ENCODE results near the gene MYO5A.

The MYO5A gene

GRCh38 chr15:52362497-52362896 lies 166.2 kb downstream of the MYO5A start:
- DNase-seq (ENCODE audit: low read depth in 2 of 2), result no peak

- DNase-seq (ENCODE audit: low read depth in 2 of 2), result no peak
Measured at GRCh38 chr15:52361975-52362494, 166.6 kb downstream of the MYO5A start.

- no peak for DNase-seq (ENCODE audit: low read depth in 2 of 2)
Measured at GRCh38 chr15:52361494-52361893, 167.2 kb downstream of the MYO5A start.

GRCh38 chr15:52360229-52361203 lies 168.2 kb downstream of the MYO5A start:
- no peak for DNase-seq (ENCODE audit: low read depth in 2 of 2)

- no peak for DNase-seq (ENCODE audit: low read depth in 2 of 2)
Measured at GRCh38 chr15:52359722-52360121, 169.0 kb downstream of the MYO5A start.

GRCh38 chr15:52357949-52358348 lies 170.7 kb downstream of the MYO5A start:
- no peak for DNase-seq (ENCODE audit: low read depth in 2 of 2)

GRCh38 chr15:52352086-52352485 lies 176.6 kb downstream of the MYO5A start:
- DNase-seq (ENCODE audit: low read depth in 2 of 2), result no peak

- DNase-seq (ENCODE audit: low read depth in 2 of 2), result no peak
Measured at GRCh38 chr15:52351206-52351908, 177.3 kb downstream of the MYO5A start.

GRCh38 chr15:52350423-52350822 lies 178.3 kb downstream of the MYO5A start:
- DNase-seq (ENCODE audit: low read depth in 2 of 2), result no peak

GRCh38 chr15:52349052-52349700 lies 179.5 kb downstream of the MYO5A start:
- no peak for DNase-seq (ENCODE audit: low read depth in 2 of 2)

GRCh38 chr15:52348056-52348745 lies 180.5 kb downstream of the MYO5A start:
- no peak for DNase-seq (ENCODE audit: low read depth in 2 of 2)

GRCh38 chr15:52344592-52344991 lies 184.1 kb downstream of the MYO5A start:
- DNase-seq (ENCODE audit: low read depth in 2 of 2), result no peak

GRCh38 chr15:52343831-52344230 lies 184.8 kb downstream of the MYO5A start:
- no peak for DNase-seq (ENCODE audit: low read depth in 2 of 2)

- DNase-seq (ENCODE audit: low read depth in 2 of 2), result no peak
Measured at GRCh38 chr15:52340093-52340492, 188.6 kb downstream of the MYO5A start.

GRCh38 chr15:52338891-52339290 lies 189.8 kb downstream of the MYO5A start:
- no peak for DNase-seq (ENCODE audit: low read depth in 2 of 2)

- no peak for DNase-seq (ENCODE audit: low read depth in 2 of 2)
Measured at GRCh38 chr15:52338058-52338457, 190.6 kb downstream of the MYO5A start.

- DNase-seq (ENCODE audit: low read depth in 2 of 2), result no peak
Measured at GRCh38 chr15:52337198-52337853, 191.4 kb downstream of the MYO5A start.

- DNase-seq (ENCODE audit: low read depth in 2 of 2), result no peak
Measured at GRCh38 chr15:52336529-52336928, 192.2 kb downstream of the MYO5A start.

- no peak for DNase-seq (ENCODE audit: low read depth in 2 of 2)
Measured at GRCh38 chr15:52334491-52335160, 194.1 kb downstream of the MYO5A start.

- peak in 1 of 2 donors; percentile 25 for DNase-seq (ENCODE audit: low read depth in 2 of 2)
Measured at GRCh38 chr15:52331490-52332240, 197.0 kb downstream of the MYO5A start.
